IPS DF 4.7 (cell line): ENCODE data around the gene PGM5.
"Not testable (repeated sequence)": the region's sequence is repeated elsewhere in the genome, so short reads cannot be mapped to it uniquely, and the experiment has no call there.

Experiments used
- DNase-seq: peaks from one replicate; pipeline ENCODE4 v3.0.0-alpha.2; 2013; ENCODE audit warnings: low spot score; ENCODE audit errors: extremely low read depth

PGM5 gene

DNA sequence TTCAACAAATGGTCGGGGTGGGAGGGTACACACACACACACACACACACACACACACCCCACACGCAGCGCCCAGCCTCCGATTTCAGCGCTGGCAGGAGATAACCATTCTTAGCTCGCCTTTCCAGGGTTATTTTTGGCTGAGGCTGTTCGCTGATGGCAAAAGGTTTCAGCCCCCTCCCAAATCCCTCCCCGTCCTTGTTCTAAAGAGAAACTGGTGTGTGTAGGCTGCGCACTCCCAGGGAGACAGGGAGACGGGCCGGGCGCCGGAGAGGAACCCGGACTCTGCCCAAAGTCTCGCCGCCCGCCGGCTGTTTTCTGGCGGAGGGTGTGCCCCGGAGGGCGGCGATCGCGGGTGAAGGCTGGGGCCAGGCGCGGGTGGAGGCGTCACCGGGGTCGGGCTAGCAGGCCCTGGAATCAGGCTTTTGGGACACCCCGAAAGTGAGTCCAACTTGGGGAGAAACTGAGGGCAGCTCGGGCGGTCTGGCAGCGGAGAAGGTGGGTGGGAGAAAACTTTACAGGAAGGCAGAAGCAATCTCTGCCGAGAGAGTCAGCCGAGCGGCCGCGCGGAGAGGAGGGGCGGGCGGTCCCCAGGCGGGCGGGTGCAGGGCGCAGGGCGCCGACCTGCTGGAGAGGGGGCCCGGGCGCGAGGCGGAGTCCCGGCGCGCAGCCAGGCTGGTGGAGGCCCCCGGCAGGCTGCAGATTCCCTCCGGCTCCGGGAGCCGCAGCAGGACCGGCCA, at the start of gene PGM5:
Gene PGM5 (plus strand): TSS at position 232 of the 739 bp plus-strand sequence. CDS start 517 bp downstream, outside the sequence.
- DNase-seq, result not testable (repeated sequence)

DNA sequence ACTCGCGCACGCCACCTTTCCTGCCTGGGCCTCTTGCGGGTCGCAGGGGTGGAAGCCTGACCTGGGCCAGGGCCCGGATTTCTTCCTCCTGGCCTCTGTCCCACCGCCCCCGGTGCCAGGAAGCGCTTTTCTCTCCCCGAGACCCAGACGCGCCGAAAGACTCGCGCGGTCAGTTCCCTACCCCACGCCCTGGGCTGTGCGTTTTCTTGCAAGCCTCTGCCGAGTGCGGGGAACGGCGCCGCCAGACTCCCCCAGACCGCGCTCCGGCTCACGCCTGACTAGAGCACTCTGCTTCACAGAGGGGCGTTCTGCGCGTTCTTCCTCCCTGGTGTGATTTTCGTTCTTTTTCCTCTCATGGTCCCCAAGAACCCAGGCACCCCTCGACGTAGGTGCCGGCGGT, 49.3 kb upstream of the PGM5 start:
- DNase-seq, result not testable (repeated sequence)

- DNase-seq, result not testable (repeated sequence)
Measured at GRCh38 chr9:68307654-68308053, 48.8 kb upstream of the PGM5 start.

DNA sequence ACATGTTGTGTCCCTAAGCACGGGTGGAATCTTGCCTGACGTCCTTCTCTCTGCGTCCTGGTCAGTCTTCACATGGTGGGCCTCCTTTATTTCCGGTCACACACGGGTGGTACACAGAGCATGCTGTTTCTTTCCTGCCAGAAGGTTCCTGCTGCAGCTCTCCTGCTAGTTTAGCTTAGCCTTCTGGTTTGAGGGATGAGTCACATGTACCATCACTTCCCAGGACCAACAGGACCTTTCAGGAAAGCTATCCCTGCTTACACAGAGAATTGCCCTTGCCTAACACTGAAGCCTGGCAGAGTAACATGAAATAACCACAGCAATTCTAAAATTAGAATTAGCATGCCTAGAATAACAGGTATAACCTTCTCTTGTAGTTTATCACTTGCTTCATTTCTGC, 45.2 kb upstream of the PGM5 start:
- not testable (repeated sequence) for DNase-seq

DNA sequence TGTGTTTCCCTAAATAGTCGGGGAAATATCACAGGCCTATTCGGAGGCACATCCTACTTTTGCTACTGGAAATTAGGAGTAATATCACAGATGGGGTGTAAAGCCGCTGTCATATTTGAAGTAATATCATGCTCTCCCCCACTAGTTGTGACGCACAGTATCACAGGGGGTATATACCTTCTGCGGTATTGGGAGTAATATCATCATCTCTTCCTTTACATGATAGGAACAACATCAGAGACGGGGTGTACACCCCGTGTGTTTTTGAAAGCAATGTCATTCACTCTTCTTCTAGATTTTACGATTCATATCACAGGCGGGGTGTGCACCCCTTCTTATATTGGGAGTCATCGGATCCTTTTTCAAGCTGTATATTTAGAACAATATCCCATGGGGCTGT, 38.2 kb upstream of the PGM5 start:
- not testable (repeated sequence) for DNase-seq

DNA sequence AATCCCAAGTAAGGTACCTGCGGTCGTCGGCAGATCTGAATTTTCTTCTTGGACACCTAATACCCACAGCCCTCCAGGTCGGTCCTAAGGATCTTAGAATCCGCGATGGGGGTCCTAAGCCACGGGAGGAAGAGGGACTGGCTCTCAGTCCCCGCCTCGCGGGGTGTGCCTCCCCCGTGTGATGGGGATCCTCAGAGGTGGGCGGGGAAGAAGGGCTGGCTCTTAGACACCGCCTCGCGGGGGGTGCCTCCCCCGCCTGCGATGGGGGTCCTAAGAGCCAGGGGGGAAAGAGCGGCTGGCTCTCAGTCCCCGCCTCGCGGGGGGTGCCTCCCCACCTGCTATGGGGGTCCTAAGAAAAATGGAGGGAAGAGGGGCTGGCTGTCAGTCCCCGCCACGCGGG, 32.7 kb upstream of the PGM5 start:
- not testable (repeated sequence) for DNase-seq

DNA sequence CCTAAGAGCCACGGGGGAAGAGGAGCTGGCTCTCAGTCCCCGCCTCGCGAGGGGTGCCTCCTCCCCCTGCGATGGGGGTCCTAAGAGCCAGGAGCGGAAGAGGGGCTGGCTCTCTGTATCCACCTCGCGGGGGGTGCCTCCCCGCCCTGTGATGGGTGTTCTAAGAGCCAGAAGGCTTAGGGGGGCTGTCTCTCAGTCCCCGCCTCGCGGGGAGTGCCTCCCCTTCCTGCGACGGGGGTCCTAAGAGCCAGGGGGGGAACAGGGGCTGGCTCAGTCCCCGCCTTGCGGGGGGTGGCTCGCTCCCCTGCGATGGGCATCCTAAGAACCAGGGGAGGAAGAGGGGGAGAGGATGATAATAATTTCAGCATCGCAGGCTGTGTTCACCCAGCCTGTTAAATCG, 31.9 kb upstream of the PGM5 start:
- DNase-seq, result not testable (repeated sequence)

GRCh38 chr9:68329106-68329505, 27.3 kb upstream of the PGM5 start:
- not testable (repeated sequence) for DNase-seq

GRCh38 chr9:68330531-68331173, 25.8 kb upstream of the PGM5 start:
- not testable (repeated sequence) for DNase-seq

DNA sequence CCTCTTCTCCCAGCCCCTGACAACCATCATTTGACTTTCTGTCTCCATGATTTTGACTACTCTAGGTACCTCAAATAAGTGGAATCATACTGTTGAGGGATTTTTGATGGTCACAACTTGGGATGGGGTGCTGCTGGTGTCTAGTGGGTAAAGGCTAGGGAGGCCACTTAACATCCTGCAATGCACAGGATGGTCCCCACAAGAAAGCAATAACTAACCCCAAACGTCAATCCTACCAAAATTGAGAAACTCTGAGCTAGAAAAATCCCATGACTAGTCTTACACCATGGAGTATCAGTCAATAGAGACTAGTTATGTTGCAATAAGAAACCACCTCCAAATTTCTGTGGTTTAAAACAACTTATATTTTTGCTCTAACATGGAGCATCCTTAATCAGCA, 24.3 kb upstream of the PGM5 start:
- DNase-seq, result not testable (repeated sequence)

- DNase-seq, result not testable (repeated sequence)
Measured at GRCh38 chr9:68335935-68336334, 20.5 kb upstream of the PGM5 start.

DNA sequence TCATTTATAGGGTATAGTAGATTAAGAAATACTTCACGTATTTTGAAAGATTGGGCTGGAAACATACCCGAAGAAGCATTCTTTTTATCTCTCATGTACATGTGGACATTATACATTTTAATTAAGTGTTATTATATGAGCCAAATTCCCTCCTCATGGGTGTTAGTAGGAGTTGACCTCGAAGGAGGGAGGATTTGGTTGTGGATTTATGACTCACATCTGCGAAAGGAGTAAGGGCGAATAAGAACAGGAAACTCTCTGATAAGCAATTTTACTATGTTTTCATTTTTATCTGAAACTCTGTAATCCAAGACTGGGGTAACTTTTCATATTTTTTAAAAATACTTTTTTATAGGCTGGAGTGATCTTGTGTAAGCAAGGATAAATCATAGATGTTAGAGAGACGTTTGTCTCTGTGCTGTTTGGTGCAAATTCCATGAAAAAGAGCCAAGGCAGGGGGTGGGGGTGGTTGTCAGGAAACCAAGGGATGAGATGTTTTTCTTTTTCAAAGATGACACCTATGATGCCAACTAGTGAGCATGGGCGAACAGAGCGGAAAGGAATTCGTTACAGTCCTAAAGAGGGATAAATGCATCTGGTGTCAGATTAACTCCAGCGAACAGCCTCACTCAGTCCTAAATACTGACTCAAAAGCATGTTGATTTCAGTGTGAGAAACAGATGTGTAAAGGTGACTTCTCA, 19.6 kb upstream of the PGM5 start:
- DNase-seq, result not testable (repeated sequence)

DNA sequence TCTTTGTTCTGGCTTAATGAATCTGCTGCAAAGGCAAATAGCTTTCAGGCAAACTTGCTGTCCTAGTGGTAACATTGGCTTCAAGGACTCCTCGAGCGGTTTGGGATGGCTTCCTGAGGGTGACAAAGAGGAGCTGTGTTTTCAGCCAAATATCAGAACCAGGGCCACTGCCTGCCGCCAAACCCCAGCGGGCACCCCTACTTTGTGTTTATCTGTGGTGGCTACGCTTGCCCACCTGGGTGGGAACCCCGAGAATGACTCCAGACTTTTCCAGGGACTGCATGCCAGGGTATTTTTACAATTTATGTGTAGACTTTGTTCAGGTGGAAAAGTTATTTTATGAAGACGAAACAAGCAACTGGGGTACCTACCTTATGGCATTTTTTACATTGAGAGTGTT, 18.4 kb upstream of the PGM5 start:
- DNase-seq, result not testable (repeated sequence)

GRCh38 chr9:68342265-68343025, 14.0 kb upstream of the PGM5 start:
- not testable (repeated sequence) for DNase-seq

GRCh38 chr9:68343242-68343641, 13.2 kb upstream of the PGM5 start:
- DNase-seq, result not testable (repeated sequence)

GRCh38 chr9:68343992-68344391, 12.4 kb upstream of the PGM5 start:
- not testable (repeated sequence) for DNase-seq

DNA sequence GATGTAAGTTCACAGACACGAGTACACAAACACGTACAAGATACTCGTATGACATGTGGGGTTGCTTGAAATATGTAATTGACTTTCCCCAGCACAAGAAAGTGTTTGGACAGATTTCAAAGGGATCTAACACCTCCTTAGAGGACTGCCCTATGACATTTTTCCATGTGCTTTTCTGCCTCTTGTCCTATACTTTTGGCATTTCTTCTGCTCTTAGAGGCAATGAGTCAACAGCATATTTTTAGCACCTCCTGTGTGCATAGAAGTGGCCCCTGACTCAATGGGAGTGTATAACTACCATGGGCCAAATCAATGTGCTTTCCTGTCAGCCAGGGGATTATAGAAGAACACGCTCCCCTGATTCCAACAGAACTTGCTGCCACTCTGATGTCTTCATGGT, 4.7 kb upstream of the PGM5 start:
- DNase-seq, result not testable (repeated sequence)

DNA sequence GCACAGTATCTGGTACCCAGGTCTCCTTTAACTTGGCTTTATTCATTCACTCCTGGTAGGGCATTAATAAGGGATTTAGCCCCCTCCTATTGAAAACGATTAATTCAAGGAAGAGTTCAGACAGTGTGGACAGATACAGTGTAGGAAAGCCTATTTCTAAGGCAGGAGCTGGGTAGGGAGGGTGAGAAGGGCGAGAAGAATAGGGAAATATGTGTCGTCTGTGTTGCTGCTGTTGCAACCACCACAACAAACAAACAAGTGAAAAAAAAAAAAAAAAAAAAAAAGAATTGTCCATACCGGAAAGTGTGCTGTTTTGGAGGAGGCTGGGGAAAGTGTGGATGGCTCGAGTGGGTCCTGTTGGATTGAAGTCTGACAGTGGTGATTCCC, 425 bp upstream of the PGM5 start:
- not testable (repeated sequence) for DNase-seq

GRCh38 chr9:68357119-68357714, 806 bp downstream of the PGM5 start:
- DNase-seq, result not testable (repeated sequence)

- not testable (repeated sequence) for DNase-seq
Measured at GRCh38 chr9:68366933-68367547, 10.6 kb downstream of the PGM5 start.
